NCI-H526 (cell line): Measurements from ENCODE around the gene TRIM71.
"Not testable (repeated sequence)": the region's sequence is repeated elsewhere in the genome, so short reads cannot be mapped to it uniquely, and the experiment has no call there.

Experiments
- DNase-seq, 2 experiments: peaks; one replicate each; lab custom pipeline; 2025; lab: John Stamatoyannopoulos, UW

Gene TRIM71

DNA sequence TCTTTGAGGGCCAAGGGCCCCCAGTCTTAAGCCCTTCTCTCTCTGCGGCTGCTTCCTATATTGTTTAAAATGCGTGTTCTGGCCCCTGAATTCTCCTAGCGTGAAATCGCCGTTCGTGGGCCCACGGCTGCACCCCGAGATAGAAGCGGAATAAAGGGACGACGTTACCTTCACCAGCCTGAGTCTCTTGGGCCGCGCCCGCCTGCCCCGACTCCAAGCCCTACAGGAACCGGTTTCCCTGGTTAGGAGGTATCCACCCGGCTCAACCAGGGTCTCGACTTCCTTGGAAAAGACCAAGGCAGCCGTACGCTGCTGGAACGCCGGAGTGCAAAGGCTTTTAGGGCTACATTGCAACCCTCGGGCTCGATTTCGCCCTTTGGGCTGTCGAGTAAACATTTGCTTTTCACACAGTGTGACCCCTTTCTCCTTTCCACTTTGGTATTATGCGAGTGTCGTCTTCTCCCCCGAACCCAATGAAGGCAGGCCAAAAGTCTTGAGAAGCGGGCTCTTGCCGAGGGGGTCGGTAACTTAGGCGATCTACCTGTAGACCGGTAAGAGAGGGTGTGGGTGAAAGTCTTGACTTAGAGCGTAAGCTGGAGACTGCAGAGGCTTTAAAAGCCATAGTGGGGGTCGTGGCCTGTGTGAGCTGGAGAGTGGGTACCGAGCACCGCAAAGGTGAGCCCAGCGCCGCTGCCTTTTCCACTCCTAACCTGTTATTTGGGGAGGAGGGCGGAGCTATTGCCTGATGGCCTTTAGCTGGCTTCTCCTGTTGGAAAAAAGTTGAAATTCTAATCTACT is 2.0 kb downstream of the TRIM71 start:
- DNase-seq: peak; percentile 59 to 85

DNA sequence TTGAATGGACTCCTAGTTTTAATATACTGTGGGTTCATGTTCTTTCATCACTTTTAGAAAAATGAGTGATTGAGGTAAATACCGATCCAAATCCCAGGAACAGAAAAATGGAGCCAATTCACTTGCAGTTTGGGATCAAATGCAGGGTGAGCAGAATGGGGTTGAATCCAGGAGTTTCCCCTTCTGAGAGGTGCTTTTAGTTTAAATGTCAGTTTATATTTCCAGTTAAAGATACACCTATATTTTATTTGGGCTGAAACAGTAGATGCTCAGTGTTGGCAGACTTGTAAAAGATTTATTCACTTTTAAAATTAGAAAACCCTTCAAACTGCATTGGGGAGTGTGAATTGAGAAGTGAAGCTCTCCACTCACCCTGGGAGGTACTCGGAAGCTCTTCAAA is 2.6 kb downstream of the TRIM71 start:
- no peak for DNase-seq

DNA sequence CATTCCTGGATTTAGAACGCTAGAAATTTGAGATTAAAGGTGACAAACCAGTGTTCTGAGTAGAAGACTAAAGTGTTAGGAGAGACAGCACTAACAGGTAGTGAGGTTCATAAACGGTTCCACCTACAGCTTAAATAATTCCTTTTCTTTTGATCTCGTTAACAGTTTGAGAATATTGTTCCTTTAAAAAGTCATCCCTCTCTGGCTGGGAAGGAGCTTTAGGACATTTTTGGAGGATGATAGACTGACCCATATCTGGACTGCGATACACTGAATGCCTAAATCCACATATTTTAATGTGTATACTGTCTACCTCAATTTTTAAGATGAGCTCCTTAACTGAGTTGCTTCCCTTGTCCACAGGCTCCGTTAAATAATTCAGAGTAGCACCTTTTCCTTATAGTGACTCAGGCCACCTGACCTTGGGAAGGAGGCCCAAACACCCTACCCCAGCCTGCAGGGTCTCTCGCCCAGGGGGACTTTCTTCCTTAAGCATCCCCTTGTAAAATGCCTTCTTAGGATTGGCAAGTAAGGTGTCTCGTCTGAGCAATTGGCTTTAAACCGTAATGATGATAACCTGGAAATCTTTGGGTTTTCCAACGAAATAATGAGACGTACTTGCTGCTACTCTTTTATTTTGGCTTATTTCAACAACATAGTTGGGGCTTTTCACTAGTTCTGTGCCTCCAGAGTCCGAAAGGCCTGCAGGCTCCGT is 3.3 kb downstream of the TRIM71 start:
- DNase-seq: peak in 1 of 2 experiments; percentile 42

DNA sequence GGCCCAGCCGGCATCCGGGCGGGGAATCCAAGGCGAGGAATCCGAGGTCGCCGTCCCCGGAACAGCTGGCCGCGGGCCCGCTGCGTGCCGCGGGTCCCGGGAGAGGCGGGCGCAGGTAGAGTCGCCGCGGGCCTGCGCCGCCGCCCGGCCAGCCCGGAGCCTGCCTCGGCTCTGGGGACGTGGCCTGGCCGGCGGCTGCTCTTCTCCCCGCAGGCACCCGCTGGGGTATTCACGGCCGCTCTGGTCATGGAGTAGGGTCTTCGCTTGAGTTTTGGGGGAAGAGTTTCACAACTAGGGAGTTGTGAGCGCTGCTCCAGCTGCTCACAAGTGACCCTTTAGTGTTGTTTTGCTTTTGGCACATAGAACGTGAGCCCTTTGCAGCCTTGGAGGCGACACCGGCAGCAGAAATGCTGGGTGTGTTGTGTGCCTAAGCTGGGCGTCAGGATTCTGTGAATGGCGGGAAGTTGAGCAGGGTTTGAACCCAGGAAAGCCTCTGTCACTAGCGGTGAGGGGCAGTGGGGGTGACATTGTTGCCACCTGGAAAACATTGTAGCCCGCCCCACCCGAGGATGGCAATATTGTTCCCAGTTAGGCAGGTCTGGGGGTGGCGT is 4.0 kb downstream of the TRIM71 start:
- peak in 1 of 2 experiments; percentile 78 for DNase-seq

DNA sequence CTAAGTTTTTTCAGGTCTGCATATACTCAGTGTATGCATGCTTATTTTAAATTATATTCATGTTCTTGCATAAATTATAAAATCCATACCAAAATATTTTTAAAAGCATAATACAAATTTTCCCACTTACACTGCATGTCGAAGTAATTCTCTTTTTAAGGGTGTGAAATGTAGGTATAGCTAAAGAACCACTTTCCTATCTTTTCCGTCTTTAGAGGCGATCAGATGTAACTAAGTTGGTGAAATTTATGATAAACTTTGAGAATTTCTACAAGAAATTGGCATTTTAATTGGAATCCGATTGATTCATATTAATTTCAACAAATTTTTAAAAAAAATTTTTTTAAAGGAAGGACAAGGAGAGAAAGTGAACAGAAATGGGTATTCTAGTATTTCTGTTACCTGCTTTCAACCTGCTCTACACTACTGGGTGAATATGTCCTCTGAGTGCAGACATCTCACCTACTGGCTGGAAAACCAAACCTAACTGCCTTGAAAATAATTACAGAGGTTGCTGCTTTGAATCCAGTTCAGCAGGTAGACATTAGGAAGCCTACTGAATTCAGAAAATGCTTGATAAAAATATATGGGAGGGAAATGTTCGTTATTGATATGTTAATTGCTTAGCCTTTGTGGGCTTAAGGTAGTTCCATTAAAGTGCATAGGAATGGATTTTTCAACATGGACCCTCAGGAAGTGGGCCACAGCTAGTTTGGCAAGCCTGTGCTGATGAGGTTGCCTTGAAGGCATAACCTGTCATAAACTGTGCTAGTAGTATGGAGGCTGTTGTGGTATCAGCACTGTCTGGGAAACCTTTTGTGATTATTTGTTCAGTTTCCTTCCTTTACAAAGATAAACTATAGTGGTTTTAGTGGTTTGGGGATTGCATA is 5.1 kb downstream of the TRIM71 start:
- peak in 1 of 2 experiments; percentile 38 for DNase-seq

DNA sequence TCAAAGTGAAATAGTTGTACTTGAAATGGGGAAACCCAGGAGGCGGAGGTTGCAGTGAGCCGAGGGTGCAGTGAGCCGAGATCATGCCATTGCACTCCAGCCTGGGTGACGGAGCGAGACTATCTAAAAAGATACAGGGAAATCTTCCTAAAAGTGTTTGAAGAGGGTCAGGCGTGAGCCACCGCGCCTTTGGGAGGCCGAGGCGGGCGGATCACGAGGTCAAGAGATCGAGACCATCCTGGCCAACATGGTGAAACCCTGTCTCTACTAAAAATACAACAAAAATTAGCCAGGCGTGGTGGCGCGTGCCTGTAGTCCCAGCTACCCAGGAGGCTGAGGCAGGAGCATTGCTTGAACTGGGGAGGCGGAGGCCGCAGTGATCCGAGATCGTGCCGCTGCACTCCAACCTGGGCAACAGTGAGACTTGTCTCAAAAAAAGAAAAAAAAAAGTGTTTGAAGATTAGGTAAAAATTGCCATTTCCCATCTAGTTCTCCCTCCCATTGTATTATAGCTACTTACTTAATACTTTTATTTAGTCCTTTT is 5.9 kb downstream of the TRIM71 start:
- not testable (repeated sequence) for DNase-seq

DNA sequence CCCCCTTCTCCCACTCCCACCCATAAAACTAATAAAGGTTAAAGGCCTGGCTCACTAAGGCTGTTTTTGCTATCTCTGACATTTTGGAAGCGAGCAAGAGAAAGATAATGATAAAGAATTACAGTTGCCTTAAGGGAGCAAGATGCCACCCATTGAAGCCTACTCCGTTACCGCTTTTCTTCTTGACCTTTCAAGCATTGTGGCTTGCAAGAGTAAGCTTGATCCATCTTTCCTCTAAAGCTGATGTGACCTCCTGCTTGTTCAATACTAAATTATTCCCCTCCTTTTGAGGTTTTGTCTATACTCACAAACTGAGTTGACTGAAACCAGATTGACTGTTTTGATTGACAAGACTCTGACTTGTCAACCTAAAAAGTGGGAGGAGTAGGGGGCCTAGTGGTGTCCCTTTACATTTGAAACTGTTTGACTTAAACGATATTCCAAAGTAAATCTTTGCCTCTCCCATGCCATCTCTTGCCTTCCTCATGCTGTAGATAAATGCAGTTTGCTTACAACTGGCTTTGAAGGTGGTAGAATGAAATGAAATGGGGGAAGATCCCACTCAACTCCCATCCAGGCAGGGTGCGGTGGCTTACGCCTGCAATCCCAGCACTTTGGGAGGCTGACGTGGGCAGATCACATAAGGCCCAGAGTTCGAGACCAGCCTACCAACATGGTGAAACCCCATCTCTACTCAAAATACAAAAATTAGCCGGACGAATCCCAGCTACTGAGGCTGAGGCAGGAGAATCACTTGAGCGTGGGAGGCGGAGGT is 8.0 kb downstream of the TRIM71 start:
- no peak for DNase-seq

DNA sequence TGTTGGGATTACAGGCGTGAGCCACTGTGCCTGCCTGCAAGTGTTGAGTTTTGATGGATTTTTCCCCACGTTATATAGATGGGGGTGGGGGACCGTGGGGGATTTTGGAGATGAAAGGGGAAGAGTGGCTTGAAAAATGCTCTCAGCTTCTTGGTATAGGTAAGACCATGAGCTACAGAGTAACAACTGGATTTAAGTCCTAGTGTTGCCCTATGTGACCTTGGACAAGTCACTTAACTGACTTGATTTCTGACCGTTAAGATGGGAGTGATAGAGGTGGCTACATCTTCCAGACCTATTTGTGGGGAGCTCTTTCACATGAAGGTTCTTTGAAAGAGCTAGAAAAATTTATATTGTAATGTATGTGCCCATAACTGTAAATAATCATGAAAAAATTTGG is 13.3 kb downstream of the TRIM71 start:
- DNase-seq: no peak

DNA sequence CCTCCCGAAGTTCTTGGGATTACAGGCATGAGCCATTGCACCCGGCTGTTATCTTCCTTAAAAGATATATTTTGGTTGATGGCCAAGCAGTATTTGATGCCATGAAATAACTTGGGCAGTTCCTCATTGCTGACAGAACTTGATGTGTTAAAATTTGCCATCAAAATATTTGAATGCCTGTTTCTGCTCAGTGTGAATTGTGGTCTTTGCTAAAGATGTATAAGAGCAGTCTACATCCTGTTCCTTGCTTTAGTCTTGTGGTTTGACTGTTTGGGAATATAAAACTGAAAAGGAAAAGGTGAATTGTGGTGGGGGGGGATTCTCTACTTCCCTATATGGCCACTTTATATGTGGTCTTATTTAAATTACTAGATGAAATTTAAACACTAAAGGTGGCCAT is 14.0 kb downstream of the TRIM71 start:
- DNase-seq: no peak

DNA sequence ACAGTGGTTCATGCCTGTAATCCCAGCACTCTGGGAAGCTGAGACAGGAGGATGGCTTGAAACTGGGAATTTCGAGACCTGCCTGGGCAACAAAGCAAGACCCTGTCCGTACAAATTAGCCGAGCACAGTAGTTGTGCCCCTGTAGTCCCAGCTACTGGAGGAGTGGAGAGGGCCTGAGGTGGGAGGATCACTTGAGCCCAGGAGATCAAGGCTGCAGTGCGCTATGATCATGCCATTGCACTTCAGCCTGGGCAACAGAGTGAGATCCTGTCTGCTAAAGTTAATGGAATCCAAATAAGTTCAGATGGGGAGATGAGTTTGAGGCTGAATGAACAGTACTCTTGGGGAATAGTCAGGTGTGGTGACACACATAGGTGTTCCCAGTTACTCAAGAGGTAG is 14.4 kb downstream of the TRIM71 start:
- DNase-seq: no peak

DNA sequence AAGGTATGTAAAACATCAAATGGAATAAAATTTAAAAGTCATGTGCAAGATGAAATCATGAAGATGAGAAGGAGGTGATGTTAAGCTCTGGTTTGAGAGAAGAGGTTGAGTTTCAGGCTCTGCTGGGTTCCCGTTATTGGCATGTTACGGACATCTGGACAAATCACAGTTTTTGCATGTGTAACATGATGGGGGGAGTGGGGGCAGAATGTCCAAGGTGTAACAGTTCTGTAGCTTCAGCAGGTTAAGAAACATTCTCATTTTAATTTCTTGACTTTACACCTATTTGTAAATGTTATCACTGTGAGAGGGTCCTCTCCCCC is 17.2 kb downstream of the TRIM71 start:
- no peak for DNase-seq

DNA sequence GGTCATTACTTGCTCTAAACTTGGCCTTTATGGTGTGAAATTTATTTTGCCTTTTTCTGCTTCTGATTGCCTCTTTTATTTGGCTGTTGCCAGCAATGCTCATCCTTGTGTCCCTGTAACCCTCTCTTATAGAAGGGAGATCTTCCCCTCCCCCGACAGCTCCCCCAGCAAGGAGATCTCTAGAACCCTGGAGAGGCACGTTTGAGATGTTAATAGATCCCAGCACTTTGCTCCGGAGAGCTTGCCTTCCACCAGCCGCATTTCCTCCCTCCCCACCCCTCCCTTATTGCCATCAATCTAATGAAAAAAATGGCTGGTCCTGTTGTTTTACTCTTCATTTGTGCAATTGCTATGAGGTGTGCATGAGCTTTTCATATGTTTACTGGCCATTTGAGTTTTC is 18.2 kb downstream of the TRIM71 start:
- DNase-seq: no peak

DNA sequence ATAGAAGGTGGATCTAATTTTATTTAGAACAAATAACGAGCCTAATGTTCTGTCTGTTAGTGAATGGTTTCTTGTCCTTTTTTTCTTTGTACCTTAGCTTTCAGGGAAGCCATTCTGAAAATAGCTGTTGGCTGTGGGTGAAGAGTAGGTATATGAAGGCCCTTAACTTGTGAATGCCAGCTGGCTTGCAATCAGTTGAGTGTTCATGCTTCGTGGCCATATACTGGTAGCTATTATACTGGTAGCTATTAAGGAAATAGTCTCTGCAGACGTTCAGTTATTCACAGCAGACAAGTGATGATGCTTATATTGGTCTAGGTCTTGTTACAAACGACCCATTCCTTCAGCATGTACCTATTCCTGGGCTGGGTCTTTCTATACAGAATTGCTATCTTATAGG is 18.8 kb downstream of the TRIM71 start:
- no peak for DNase-seq

DNA sequence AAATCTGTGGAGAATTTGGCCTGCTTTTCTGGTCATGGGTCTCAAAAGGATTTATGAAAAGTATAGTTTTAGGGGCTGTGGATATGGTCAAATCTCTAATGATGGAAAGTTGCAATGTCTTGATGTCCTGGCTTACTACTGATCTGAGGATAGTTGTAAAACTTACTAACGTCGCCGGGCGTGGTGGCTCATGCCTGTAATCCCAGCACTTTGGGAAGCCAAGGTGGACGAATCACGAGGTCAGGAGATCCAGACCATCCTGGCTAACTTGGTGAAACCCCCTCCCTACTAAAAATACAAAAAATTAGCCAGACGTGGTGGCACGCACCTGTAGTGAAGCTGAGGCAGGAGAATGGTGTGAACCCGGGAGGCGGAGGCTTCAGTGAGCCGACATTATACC is 19.6 kb downstream of the TRIM71 start:
- no peak for DNase-seq

DNA sequence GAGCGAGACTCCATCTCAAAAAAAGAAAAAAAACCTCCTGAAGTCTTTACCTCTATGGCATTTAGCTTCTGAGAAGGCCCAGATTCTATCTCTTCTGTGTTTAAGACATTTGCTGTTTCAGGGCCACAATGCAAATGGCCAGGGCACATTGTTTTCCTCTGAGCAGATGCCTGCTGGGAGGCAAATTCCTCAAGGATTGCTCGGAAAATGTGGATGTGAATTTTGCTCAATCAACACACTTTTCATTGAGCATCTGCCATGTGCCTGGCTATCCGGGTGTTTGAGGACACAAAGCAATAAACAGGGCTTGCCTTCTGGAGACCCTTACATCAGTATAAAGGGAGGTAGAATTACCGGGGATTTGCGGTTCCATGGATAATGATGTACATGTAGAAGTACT is 20.0 kb downstream of the TRIM71 start:
- DNase-seq: no peak

DNA sequence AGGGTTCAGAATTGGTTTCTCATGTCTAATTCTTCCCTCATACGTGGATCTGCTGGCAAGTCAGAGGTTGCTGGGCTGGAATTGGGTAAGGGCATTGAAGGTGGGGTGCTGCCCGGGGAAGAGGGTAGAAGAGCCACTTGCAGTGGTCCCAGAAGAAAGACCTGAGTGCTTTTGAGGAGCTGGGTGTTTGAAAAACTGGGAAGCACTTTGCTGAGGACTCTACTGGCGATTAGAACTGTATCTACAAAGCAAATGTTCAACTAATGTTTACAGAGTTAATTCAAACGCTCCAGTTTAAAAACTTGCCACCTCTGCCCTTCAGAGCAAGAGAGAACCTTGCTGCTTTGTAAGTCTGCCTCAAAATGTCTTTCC is 21.9 kb downstream of the TRIM71 start:
- no peak for DNase-seq

DNA sequence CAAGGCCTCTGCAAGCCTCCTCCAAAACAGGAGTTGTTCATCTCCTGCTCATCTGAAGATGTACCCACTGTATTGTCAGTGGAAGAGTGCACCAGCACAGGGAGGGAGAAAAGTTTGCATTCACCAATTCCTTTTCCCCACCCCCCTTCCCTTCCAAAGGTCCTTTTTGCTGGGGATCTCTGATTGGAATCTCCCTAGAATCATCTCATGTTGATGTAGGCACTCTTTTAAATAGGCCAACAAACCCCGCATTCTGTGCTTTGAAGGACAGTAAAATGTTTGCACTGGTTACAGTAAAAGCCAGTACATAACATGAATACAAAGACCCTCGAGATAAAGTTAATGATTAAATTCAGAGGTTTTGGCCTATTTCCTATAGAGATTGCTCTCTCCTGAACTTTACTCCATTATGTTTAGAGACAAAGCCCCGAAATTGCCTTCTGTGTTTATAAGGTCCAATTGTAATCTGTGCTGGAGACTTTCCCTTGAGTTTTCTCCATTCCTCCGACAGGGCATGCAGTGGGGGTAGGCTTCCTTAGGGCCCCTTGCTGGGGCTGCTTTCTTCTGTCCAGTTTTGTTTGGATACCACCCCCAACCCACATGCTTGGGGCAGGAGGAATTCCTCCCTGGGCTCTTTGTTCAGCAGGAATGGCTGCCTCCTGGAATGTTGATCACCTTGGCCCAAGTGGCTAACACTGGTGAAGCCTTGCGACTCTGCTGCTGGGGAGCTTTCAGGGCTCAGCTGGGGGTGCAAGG is 22.5 kb downstream of the TRIM71 start:
- DNase-seq: no peak

DNA sequence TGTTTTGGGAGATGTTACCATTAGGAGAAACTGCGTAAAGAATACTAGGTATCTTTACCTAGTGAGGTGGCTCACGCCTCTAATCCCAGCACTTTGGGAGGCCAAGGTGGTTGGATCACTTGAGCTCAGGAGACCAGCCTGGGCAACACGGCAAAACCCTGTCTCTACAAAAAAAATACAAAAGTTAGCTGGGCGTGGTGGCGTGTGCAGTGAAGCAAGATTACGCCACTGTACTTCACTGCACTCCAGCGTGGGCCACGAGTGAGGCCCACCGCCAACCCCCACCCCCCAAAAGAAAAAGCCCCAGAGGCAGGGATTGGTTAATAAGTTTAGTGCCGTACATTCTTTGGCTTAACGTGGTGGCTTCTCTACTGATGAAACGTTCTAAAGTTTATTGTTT is 23.5 kb downstream of the TRIM71 start:
- DNase-seq: no peak

DNA sequence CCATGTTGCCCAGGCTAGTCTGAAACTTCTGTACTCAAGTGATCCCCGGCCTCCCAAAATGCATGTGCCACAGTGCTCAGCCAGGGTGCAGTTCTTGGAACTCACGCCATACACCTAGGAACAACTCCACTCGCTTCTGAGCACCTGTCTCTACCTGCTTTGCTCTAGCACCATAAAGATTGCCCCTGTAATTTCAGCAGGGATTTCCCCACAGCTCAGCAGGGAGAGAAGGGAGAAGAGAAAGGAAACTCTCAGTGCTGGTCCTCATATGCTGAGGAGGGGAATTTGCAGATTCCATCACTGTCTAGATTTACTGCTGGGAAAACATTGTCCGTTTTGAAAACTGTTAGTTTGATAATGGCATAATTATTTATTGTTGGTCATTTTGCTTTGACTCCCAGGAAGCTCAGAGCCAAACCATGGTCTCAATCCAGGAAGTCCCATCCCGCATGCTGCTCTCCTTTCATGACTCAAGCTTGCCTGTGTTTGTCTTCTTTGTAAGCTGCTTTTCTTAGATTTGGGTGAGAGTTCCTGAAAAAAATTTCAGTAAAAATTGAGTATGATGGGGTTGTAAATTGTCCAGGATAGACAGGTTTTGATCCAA is 24.2 kb downstream of the TRIM71 start:
- no peak for DNase-seq

DNA sequence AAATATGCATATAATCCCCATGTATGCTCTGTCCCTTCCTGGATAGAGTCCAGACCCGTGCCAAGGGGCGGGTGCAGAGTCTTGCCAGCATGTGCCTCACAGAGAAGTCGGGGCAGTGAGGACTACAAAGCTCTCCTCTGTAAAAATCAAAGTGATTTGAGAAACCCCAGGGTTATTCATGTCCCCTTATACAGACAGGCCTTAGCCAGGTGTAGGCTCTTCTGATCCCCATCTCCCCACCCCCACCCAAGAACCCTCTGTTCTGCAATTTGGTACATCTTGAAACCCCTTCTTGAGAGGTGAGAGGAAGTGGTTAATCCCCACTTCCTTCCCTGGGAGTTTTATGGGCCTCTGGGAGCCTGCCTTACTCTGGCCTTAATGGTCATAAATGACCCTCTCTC is 24.7 kb downstream of the TRIM71 start:
- no peak for DNase-seq
